Caco-2 (cell line): ENCODE data around the gene RXRA. TPM values are rescaled to one million over a fixed set of nuclear protein-coding genes. Genes with fewer than 3 reads are reported as not detected.

Experiments used
- BruUV-seq: library from RNA; stranded (reverse); fragments of 400-500 nt; replicated peaks from 2 replicates; lab custom pipeline; 2021; lab: Mats Ljungman, UMichigan
- CTCF ChIA-PET: fragments of 300-600 bp; sonication (Branson Sonifier 250); formaldehyde crosslinking; loops from one replicate; lab custom pipeline; 2022; ENCODE audit warnings: antibody characterized with exemption; lab: Charles Lee
- POLR2A ChIA-PET: fragments of 300-600 bp; sonication (Branson Sonifier 250); formaldehyde crosslinking; loops from one replicate; lab custom pipeline; 2022; ENCODE audit warnings: antibody characterized with exemption; lab: Charles Lee
- DNase-seq, 2 experiments: peaks; one replicate each; pipeline versions ENCODE4 v3.0.0 to v3.0.0-alpha.2; 2020 to 2022
- H3K27me3 ChIP-seq: replicated peaks from 2 replicates; pipeline ENCODE4 v1.6.0; 2011; ENCODE audit warnings: low read length; ENCODE audit not compliant: control insufficient read depth, insufficient read depth
- H3K36me3 ChIP-seq: 2 replicates; pipeline ENCODE4 v1.5.1; 2011; ENCODE audit warnings: low read length; ENCODE audit not compliant: control insufficient read depth, insufficient read depth
- H3K4me1 ChIP-seq: fragments of 250-450 bp; sonication (Bioruptor Pico); 2 replicates; pipeline ENCODE4 v1.5.1; 2020; ENCODE audit warnings: mild to moderate bottlenecking
- H3K4me3 ChIP-seq: 2 replicates; pipeline ENCODE4 v1.5.1; 2011; ENCODE audit warnings: low read depth, mild to moderate bottlenecking, control low read depth, low read length
- H3K9me3 ChIP-seq: fragments of 250-450 bp; sonication (Bioruptor Pico); 2 replicates; pipeline ENCODE4 v1.5.1; 2020; ENCODE audit warnings: mild to moderate bottlenecking, moderate library complexity
- H3K27ac Mint-ChIP-seq: one replicate; pipeline ENCODE4 v1.8.0; 2022; ENCODE audit warnings: mixed read lengths; ENCODE audit not compliant: unreplicated experiment
- H3K27me3 Mint-ChIP-seq: one replicate; pipeline ENCODE4 v1.8.0; 2022; ENCODE audit warnings: mixed read lengths; ENCODE audit not compliant: insufficient read depth, unreplicated experiment
- H3K36me3 Mint-ChIP-seq: one replicate; pipeline ENCODE4 v1.8.0; 2022; ENCODE audit warnings: mild to moderate bottlenecking, mixed read lengths; ENCODE audit not compliant: insufficient read depth, unreplicated experiment
- H3K4me1 Mint-ChIP-seq: one replicate; pipeline ENCODE4 v1.8.0; 2022; ENCODE audit warnings: low read depth, mixed read lengths; ENCODE audit not compliant: unreplicated experiment
- H3K4me3 Mint-ChIP-seq: one replicate; pipeline ENCODE4 v1.8.0; 2022; ENCODE audit warnings: mild to moderate bottlenecking, moderate library complexity, mixed read lengths; ENCODE audit not compliant: unreplicated experiment
- H3K9me3 Mint-ChIP-seq: one replicate; pipeline ENCODE4 v1.8.0; 2022; ENCODE audit warnings: mixed read lengths; ENCODE audit not compliant: unreplicated experiment
- intact Hi-C: fragments of 100-400 bp; cut with micrococcal nuclease; formaldehyde crosslinking; loops from one replicate; pipeline ENCODE4 v1.10.0; 2022; ENCODE audit not compliant: unreplicated experiment
- total RNA-seq: library from RNA; stranded (reverse); gene quantifications from 2 replicates; pipeline ENCODE4 v1.2.3, GENCODE V29; 2022
- TF ChIP-seq, protein P1 (sequence below), 2 experiments: fragments of 200-600 bp in 1 of 2; IDR thresholded peaks; 1 replicate in 1 of 2; 2 replicates in 1 of 2; pipeline versions ENCODE4 v1.5.1 to v1.8.0; 2011 to 2022; ENCODE audit warnings: antibody characterized with exemption in 1 of 2, control low read depth in 1 of 2, inconsistent platforms in 1 of 2, low read depth in 1 of 2, low read length in 1 of 2, mild to moderate bottlenecking in 1 of 2, moderate library complexity in 1 of 2; ENCODE audit not compliant: insufficient read depth in 1 of 2, severe bottlenecking in 1 of 2, unreplicated experiment in 1 of 2

RXRA gene
- total RNA-seq, 1 experiment from 2014 or later: 69.1 TPM

DNA sequence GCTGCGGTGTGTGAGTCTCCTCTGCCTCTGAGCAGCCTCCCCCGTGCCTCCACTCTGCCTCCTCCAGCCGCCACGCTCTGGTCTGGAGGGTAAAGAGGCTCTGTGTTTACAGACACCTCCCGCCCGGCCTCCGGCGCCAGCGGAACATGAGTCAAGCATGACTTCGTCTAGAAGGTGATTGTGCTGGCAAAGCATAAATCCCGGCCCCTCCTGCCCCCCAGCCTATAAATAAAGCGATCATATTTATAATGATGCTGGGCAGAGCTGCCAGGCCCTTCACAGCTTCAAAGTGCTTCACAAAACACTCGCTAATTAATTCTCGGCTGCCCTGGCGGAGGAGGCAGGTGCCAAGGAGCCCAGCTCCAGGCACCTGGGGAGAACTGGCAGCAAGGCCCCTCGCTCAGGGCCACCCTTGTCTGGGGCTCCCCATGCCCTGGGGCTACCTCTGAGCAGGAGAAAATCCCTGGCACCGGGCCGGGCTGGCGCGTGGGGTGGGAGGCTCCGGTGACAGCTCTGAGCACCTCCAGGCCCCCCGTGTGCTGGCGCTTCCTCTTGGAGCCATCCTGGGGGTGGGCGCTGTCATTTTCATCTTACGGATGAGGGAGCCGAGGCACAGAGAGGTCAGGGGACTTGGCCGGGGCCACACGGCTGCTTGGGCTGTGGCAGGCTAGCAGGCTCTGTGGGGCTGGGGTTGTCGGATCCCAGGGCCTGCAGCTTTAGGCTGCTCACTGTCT lies 87.8 kb downstream of the RXRA start:
- no peak for DNase-seq
- BruUV-seq: no TSS peak

DNA sequence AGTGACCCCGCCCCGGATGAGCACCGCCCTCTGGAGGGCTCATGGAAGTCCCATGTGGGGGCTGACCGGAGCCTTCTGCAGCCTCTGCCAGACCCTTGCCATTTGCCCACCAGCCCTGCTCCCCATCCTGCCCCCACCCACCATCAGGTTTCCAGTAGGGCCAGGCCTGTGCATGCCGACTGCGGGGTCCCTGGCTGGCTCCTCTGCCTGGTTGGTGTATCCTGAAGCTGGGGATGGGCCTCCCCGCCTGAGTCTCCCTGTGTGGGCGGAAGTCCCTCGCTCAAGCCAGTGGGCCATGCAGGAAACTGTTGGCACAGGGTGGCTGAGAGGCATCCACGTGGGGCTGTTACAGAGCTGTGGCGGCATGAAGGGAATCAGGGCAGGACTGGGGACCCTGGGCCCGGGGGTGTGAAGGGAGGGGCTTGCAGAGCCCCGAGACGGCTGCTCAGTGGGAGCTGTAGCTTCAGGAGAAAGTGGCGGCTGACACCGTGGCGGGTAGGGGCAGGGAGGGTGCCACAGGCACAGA lies 88.7 kb downstream of the RXRA start:
- no TSS peak for BruUV-seq
- DNase-seq: no peak
- peaks cover 48% of the 10 kb centered on the region for H3K36me3 Mint-ChIP-seq
- H3K4me3 Mint-ChIP-seq: no peak overlapping the region
- Histone ChIP-seq H3K27me3 (no peaks in the 10 kb centered on the region), H3K9me3 (no peaks in the 10 kb centered on the region), H3K36me3 (peaks cover 3% of the 10 kb centered on the region; the same call in 1 of the 2 replicates), H3K4me3 (no peak overlapping the region), H3K4me1 (peaks cover 9% of the 10 kb centered on the region)
- H3K9me3 Mint-ChIP-seq: no peaks in the 10 kb centered on the region
- H3K27me3 Mint-ChIP-seq: no peaks in the 10 kb centered on the region
- ChIA-PET CTCF (no interaction called here), POLR2A (no interaction called here)
- H3K4me1 Mint-ChIP-seq: no peaks in the 10 kb centered on the region
- TF ChIP-seq, protein P1, sequence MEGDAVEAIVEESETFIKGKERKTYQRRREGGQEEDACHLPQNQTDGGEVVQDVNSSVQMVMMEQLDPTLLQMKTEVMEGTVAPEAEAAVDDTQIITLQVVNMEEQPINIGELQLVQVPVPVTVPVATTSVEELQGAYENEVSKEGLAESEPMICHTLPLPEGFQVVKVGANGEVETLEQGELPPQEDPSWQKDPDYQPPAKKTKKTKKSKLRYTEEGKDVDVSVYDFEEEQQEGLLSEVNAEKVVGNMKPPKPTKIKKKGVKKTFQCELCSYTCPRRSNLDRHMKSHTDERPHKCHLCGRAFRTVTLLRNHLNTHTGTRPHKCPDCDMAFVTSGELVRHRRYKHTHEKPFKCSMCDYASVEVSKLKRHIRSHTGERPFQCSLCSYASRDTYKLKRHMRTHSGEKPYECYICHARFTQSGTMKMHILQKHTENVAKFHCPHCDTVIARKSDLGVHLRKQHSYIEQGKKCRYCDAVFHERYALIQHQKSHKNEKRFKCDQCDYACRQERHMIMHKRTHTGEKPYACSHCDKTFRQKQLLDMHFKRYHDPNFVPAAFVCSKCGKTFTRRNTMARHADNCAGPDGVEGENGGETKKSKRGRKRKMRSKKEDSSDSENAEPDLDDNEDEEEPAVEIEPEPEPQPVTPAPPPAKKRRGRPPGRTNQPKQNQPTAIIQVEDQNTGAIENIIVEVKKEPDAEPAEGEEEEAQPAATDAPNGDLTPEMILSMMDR (IDR thresholded peaks at IDR 0.05; ENCODE audit: insufficient read depth in 1 of 2, low read depth in 1 of 2, low read length in 1 of 2, severe bottlenecking in 1 of 2, unreplicated experiment in 1 of 2): no peak
- intact Hi-C loops: no loop called here
- H3K27ac Mint-ChIP-seq: no peak overlapping the region

More for the DNA sequence above, 87.8 kb downstream of the RXRA start:
- ChIA-PET POLR2A (no interaction called here), CTCF (no interaction called here)
- Mint-ChIP-seq H3K27me3 (no peaks in the 10 kb centered on the region), H3K4me1 (no peaks in the 10 kb centered on the region), H3K9me3 (no peaks in the 10 kb centered on the region), H3K27ac (no peak overlapping the region), H3K4me3 (no peak overlapping the region), H3K36me3 (peaks cover 49% of the 10 kb centered on the region)
- Histone ChIP-seq H3K27me3 (no peaks in the 10 kb centered on the region), H3K4me1 (peaks cover 9% of the 10 kb centered on the region), H3K4me3 (no peak overlapping the region), H3K36me3 (peaks cover 3% of the 10 kb centered on the region; the same call in 1 of the 2 replicates), H3K9me3 (no peaks in the 10 kb centered on the region)
- intact Hi-C loops: no loop called here
- TF ChIP-seq, protein P1 (IDR thresholded peaks at IDR 0.05; ENCODE audit: insufficient read depth in 1 of 2, low read depth in 1 of 2, low read length in 1 of 2, severe bottlenecking in 1 of 2, unreplicated experiment in 1 of 2): no peak

DNA sequence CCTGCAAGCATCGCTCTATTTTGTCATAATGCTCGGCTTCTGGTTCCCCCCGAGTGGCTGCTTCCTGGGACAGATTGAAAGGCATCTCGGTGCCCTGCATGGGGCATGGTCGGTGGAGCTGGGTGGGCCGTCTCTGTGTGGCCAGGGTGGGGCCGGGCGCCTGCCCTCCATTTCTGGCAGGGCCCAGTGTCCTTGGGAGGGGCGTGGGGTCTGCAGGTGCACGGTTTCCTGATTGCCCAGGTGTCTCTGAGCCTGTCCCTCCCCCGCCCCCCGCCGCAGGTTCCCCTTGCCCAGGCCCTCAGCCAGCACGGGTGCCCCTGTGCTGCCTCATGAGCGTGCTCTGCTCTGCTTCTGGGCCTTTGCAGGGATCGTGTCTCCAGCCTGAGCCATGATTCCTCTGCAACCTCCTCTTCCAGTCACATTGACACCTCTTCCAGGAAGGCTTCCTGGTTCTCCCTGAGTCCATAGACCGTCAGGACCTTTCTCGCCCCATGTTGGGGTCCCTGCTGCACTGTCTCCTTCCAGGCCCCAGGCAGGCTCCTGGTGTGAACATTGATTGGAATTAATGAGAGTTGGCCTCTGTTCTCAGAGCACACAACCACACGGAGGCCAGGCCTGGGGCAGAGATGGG lies 90.2 kb downstream of the RXRA start:
- ChIA-PET CTCF (no interaction called here), POLR2A (no interaction called here)

More for the DNA sequence above, 90.2 kb downstream of the RXRA start:
- intact Hi-C loops: no loop called here
- H3K27me3 Mint-ChIP-seq: no peaks in the 10 kb centered on the region
- TF ChIP-seq, protein P1 (IDR thresholded peaks at IDR 0.05; ENCODE audit: insufficient read depth in 1 of 2, low read depth in 1 of 2, low read length in 1 of 2, severe bottlenecking in 1 of 2, unreplicated experiment in 1 of 2): no peak
- DNase-seq: no peak
- H3K4me3 Mint-ChIP-seq: no peak overlapping the region
- Histone ChIP-seq H3K4me3 (no peak overlapping the region), H3K4me1 (peaks cover 8% of the 10 kb centered on the region), H3K36me3 (0 out of 2 replicates have a peak, but pooled peaks cover 1% of the 10 kb centered on the region), H3K27me3 (no peaks in the 10 kb centered on the region), H3K9me3 (no peaks in the 10 kb centered on the region)
- no TSS peak for BruUV-seq
- H3K9me3 Mint-ChIP-seq: no peaks in the 10 kb centered on the region
- no peaks in the 10 kb centered on the region for H3K4me1 Mint-ChIP-seq
- H3K27ac Mint-ChIP-seq: no peak overlapping the region
- H3K36me3 Mint-ChIP-seq: peaks cover 53% of the 10 kb centered on the region
